ENCODE data around the gene PYCARD.

Gene PYCARD

DNA sequence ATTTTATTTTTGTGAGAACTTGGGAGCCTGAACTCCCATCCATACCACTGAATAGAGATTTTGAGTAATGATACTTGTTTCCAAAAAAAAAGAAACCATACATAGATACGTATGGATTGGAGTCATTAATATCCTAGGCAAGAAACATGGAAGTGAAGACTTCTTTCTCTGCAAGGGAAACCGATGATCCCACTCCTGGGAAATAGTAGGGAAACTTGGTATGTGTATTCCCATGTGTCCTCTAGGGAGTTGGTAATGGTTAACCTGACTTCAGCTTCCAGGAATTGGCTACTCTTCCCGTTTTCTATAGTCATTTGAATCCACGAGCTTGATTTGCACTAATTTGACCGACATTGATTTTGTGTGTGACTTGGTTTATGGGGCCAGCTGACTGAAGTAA is 17.2 kb downstream of the PYCARD start:
- H3K18ac ChIP-seq (ENCODE audit: low read depth in 1 of 2, low read length in 2 of 2): no peak overlapping the region
- no peak overlapping the region for H2BK5ac ChIP-seq (ENCODE audit: low read depth, low read length, poor library complexity, severe bottlenecking)
- no peak overlapping the region for H4K8ac ChIP-seq (ENCODE audit: low read length)
- H4K91ac ChIP-seq (ENCODE audit: low read length): no peak overlapping the region
- peaks cover 52 to 79% of the 10 kb centered on the region in 2 experiments for H3K36me3 ChIP-seq (ENCODE audit: control insufficient read depth in 1 of 2, insufficient read depth in 2 of 2, low read depth in 1 of 2, low read length in 2 of 2)
- 90% methylated on average over 5 of the region's 5 CpGs for WGBS
- no peak overlapping the region for H2BK12ac ChIP-seq (ENCODE audit: low read length in 2 of 2)
- H3K27ac ChIP-seq (ENCODE audit: low read length, poor library complexity, severe bottlenecking): no peak overlapping the region
- no peak overlapping the region for H2BK15ac ChIP-seq (ENCODE audit: low read depth, poor library complexity, severe bottlenecking)
- no peaks in the 10 kb centered on the region for H3K27me3 ChIP-seq (ENCODE audit: control insufficient read depth in 1 of 2, insufficient read depth in 1 of 2, low read length in 2 of 2)
- H3K23ac ChIP-seq (ENCODE audit: low read length in 2 of 2): no peak overlapping the region
- H2BK120ac ChIP-seq (ENCODE audit: low read depth, low read length): no peak overlapping the region
- no peak overlapping the region for H3K4me2 ChIP-seq (ENCODE audit: low read length, poor library complexity, severe bottlenecking)
- DNase-seq: no peak
- H3K9ac ChIP-seq (ENCODE audit: low read length): peak overlapping the region; percentile 30
- H2AFZ ChIP-seq (ENCODE audit: low read depth, low read length): no peak overlapping the region
- no peak overlapping the region for H3K4ac ChIP-seq (ENCODE audit: low read depth in 1 of 2, low read length in 2 of 2)
- no peak overlapping the region for H3K14ac ChIP-seq (ENCODE audit: low read length in 2 of 2)
- peaks cover 16% of the 10 kb centered on the region for H3K4me1 ChIP-seq (ENCODE audit: control insufficient read depth, insufficient read depth, low read depth, low read length)
- H3K79me1 ChIP-seq (replicated peaks; ENCODE audit: low read length, poor library complexity, severe bottlenecking): peaks cover 5% of the 10 kb centered on the region
- no peak overlapping the region for H2AK5ac ChIP-seq (ENCODE audit: low read length, severe bottlenecking)
- H3K4me3 ChIP-seq (ENCODE audit: insufficient read depth in 1 of 2, low read depth in 1 of 2, low read length in 2 of 2): no peak overlapping the region
- no peaks in the 10 kb centered on the region for H3K9me3 ChIP-seq (ENCODE audit: control insufficient read depth, low read length)

DNA sequence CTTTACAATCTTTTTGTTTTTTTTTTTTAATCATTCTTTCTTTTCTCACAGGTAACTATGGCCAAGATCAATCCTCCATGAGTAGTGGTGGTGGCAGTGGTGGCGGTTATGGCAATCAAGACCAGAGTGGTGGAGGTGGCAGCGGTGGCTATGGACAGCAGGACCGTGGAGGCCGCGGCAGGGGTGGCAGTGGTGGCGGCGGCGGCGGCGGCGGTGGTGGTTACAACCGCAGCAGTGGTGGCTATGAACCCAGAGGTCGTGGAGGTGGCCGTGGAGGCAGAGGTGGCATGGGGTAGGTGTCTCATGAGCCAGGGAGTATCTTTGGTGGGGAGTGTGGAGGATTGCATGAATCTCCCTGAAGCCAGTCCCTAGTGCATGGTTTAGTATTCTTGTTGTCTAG is 17.7 kb downstream of the PYCARD start:
- Histone ChIP-seq H3K79me1 (replicated peaks; ENCODE audit: low read length, poor library complexity, severe bottlenecking) (peaks cover 5% of the 10 kb centered on the region), H3K23ac (ENCODE audit: low read length in 2 of 2) (no peak overlapping the region), H3K14ac (ENCODE audit: low read length in 2 of 2) (peak overlapping the region in 1 of 2 experiments; percentile 59), H3K27me3 (ENCODE audit: control insufficient read depth in 1 of 2, insufficient read depth in 1 of 2, low read length in 2 of 2) (no peaks in the 10 kb centered on the region), H2BK12ac (ENCODE audit: low read length in 2 of 2) (no peak overlapping the region), H4K8ac (ENCODE audit: low read length) (no peak overlapping the region), H3K18ac (ENCODE audit: low read depth in 1 of 2, low read length in 2 of 2) (no peak overlapping the region), H3K9me3 (ENCODE audit: control insufficient read depth, low read length) (no peaks in the 10 kb centered on the region), H2BK120ac (ENCODE audit: low read depth, low read length) (no peak overlapping the region), H2BK5ac (ENCODE audit: low read depth, low read length, poor library complexity, severe bottlenecking) (no peak overlapping the region), H3K9ac (ENCODE audit: low read length) (peak overlapping the region; percentile 30), H3K36me3 (ENCODE audit: control insufficient read depth in 1 of 2, insufficient read depth in 2 of 2, low read depth in 1 of 2, low read length in 2 of 2) (peaks cover 48 to 74% of the 10 kb centered on the region in 2 experiments), H3K4me2 (ENCODE audit: low read length, poor library complexity, severe bottlenecking) (no peak overlapping the region), H3K27ac (ENCODE audit: low read length, poor library complexity, severe bottlenecking) (no peak overlapping the region), H2AK5ac (ENCODE audit: low read length, severe bottlenecking) (no peak overlapping the region), H3K4ac (ENCODE audit: low read depth in 1 of 2, low read length in 2 of 2) (no peak overlapping the region), H2AFZ (ENCODE audit: low read depth, low read length) (no peak overlapping the region), H3K4me3 (ENCODE audit: insufficient read depth in 1 of 2, low read depth in 1 of 2, low read length in 2 of 2) (no peak overlapping the region), H3K4me1 (ENCODE audit: control insufficient read depth, insufficient read depth, low read depth, low read length) (peaks cover 16% of the 10 kb centered on the region), H4K91ac (ENCODE audit: low read length) (no peak overlapping the region), H2BK15ac (ENCODE audit: low read depth, poor library complexity, severe bottlenecking) (no peak overlapping the region)
- WGBS: 98% methylated on average over 14 of the region's 14 CpGs
- no peak for DNase-seq

DNA sequence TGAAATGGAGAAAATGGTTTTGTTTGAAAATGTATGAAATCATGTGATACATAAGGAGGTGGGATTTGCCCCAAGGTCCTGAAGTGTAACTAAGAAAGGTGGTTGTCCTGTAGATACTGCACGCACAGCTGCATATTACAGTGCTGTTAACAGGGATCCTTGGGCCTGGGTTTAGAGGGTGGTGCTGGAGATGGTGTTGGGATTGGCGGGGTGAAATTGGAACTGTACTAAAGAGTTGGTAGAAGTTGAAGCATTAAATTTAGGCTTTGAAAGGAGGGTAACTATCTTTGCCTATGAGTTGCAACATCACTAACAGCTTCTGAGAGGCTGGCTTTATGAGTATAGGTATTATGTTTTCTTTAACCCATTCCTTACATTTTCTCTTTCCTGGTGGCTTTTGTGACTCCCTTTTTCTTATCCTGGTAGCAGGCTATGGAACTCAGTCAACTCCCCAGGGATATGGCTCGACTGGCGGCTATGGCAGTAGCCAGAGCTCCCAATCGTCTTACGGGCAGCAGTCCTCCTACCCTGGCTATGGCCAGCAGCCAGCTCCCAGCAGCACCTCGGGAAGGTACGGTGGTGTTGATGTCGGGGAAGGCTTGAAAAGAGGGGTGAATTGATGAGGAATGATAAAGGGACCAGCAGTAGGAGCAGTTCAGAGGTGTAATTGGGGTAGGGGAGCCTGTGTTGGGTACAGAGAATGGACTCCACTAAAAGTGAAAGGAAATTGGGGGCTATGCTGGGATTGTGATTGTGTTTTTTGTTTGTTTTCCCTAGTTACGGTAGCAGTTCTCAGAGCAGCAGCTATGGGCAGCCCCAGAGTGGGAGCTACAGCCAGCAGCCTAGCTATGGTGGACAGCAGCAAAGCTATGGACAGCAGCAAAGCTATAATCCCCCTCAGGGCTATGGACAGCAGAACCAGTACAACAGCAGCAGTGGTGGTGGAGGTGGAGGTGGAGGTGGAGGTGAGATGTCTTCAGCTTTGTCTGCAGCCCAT is 18.8 kb downstream of the PYCARD start:
- peak overlapping the region; percentile 95 for H3K9ac ChIP-seq (ENCODE audit: low read length)
- H3K14ac ChIP-seq (ENCODE audit: low read length in 2 of 2): no peak overlapping the region
- no peak overlapping the region for H2BK12ac ChIP-seq (ENCODE audit: low read length in 2 of 2)
- DNase-seq: peak; percentile 48
- no peak overlapping the region for H3K27ac ChIP-seq (ENCODE audit: low read length, poor library complexity, severe bottlenecking)
- H3K4me3 ChIP-seq (ENCODE audit: insufficient read depth in 1 of 2, low read depth in 1 of 2, low read length in 2 of 2): peak overlapping the region; percentile 18 to 94
- 95% methylated on average over 10 of the region's 10 CpGs for WGBS
- H4K91ac ChIP-seq (ENCODE audit: low read length): no peak overlapping the region
- no peak overlapping the region for H2BK120ac ChIP-seq (ENCODE audit: low read depth, low read length)
- H3K18ac ChIP-seq (ENCODE audit: low read depth in 1 of 2, low read length in 2 of 2): no peak overlapping the region
- peaks cover 16% of the 10 kb centered on the region for H3K4me1 ChIP-seq (ENCODE audit: control insufficient read depth, insufficient read depth, low read depth, low read length)
- H2BK5ac ChIP-seq (ENCODE audit: low read depth, low read length, poor library complexity, severe bottlenecking): no peak overlapping the region
- no peaks in the 10 kb centered on the region for H3K9me3 ChIP-seq (ENCODE audit: control insufficient read depth, low read length)
- H3K23ac ChIP-seq (ENCODE audit: low read length in 2 of 2): no peak overlapping the region
- no peak overlapping the region for H2AFZ ChIP-seq (ENCODE audit: low read depth, low read length)
- H3K4ac ChIP-seq (ENCODE audit: low read depth in 1 of 2, low read length in 2 of 2): no peak overlapping the region
- no peak overlapping the region for H2AK5ac ChIP-seq (ENCODE audit: low read length, severe bottlenecking)
- no peak overlapping the region for H2BK15ac ChIP-seq (ENCODE audit: low read depth, poor library complexity, severe bottlenecking)
- H4K8ac ChIP-seq (ENCODE audit: low read length): no peak overlapping the region
- H3K4me2 ChIP-seq (ENCODE audit: low read length, poor library complexity, severe bottlenecking): peak overlapping the region; percentile 4
- peaks cover 43 to 63% of the 10 kb centered on the region in 2 experiments for H3K36me3 ChIP-seq (ENCODE audit: control insufficient read depth in 1 of 2, insufficient read depth in 2 of 2, low read depth in 1 of 2, low read length in 2 of 2)
- H3K27me3 ChIP-seq (ENCODE audit: control insufficient read depth in 1 of 2, insufficient read depth in 1 of 2, low read length in 2 of 2): no peaks in the 10 kb centered on the region
- H3K79me1 ChIP-seq (replicated peaks; ENCODE audit: low read length, poor library complexity, severe bottlenecking): peaks cover 9% of the 10 kb centered on the region

DNA sequence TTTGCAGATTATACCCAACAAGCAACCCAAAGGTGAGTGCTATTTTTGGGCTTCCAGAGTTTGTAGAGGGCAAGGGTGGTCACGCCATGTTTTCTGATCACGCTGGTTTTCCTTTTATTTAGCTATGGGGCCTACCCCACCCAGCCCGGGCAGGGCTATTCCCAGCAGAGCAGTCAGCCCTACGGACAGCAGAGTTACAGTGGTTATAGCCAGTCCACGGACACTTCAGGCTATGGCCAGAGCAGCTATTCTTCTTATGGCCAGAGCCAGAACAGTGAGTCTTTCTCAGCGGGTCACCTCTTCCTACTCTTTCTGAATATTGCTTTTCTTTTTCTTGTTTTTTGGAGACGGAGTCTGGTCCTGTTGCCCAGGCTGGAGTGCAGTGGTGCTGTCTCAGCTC is 20.2 kb downstream of the PYCARD start:
- H2BK15ac ChIP-seq (ENCODE audit: low read depth, poor library complexity, severe bottlenecking): no peak overlapping the region
- H3K36me3 ChIP-seq (ENCODE audit: control insufficient read depth in 1 of 2, insufficient read depth in 2 of 2, low read depth in 1 of 2, low read length in 2 of 2): peaks cover 34 to 50% of the 10 kb centered on the region in 2 experiments
- H3K18ac ChIP-seq (ENCODE audit: low read depth in 1 of 2, low read length in 2 of 2): no peak overlapping the region
- no peak overlapping the region for H2BK5ac ChIP-seq (ENCODE audit: low read depth, low read length, poor library complexity, severe bottlenecking)
- H4K91ac ChIP-seq (ENCODE audit: low read length): no peak overlapping the region
- H3K23ac ChIP-seq (ENCODE audit: low read length in 2 of 2): no peak overlapping the region
- no peaks in the 10 kb centered on the region for H3K9me3 ChIP-seq (ENCODE audit: control insufficient read depth, low read length)
- H3K4me3 ChIP-seq (ENCODE audit: insufficient read depth in 1 of 2, low read depth in 1 of 2, low read length in 2 of 2): peak overlapping the region in 1 of 2 experiments; percentile 94
- no peak overlapping the region for H2BK120ac ChIP-seq (ENCODE audit: low read depth, low read length)
- no peak overlapping the region for H3K14ac ChIP-seq (ENCODE audit: low read length in 2 of 2)
- no peak overlapping the region for H4K8ac ChIP-seq (ENCODE audit: low read length)
- H2AFZ ChIP-seq (ENCODE audit: low read depth, low read length): no peak overlapping the region
- no peak overlapping the region for H3K27ac ChIP-seq (ENCODE audit: low read length, poor library complexity, severe bottlenecking)
- WGBS: 63% methylated on average over 7 of the region's 7 CpGs
- peak overlapping the region; percentile 97 for H3K4me2 ChIP-seq (ENCODE audit: low read length, poor library complexity, severe bottlenecking)
- H2AK5ac ChIP-seq (ENCODE audit: low read length, severe bottlenecking): no peak overlapping the region
- no peak overlapping the region for H3K4ac ChIP-seq (ENCODE audit: low read depth in 1 of 2, low read length in 2 of 2)
- peaks cover 16% of the 10 kb centered on the region for H3K4me1 ChIP-seq (ENCODE audit: control insufficient read depth, insufficient read depth, low read depth, low read length)
- H2BK12ac ChIP-seq (ENCODE audit: low read length in 2 of 2): no peak overlapping the region
- no peak for DNase-seq
- peak overlapping the region; percentile 95 for H3K9ac ChIP-seq (ENCODE audit: low read length)
- peaks cover 9% of the 10 kb centered on the region for H3K79me1 ChIP-seq (replicated peaks; ENCODE audit: low read length, poor library complexity, severe bottlenecking)
- no peaks in the 10 kb centered on the region for H3K27me3 ChIP-seq (ENCODE audit: control insufficient read depth in 1 of 2, insufficient read depth in 1 of 2, low read length in 2 of 2)

All from mesenchymal stem cell (in vitro differentiated cells and primary cell).